ENCODE measurements around the gene RAI2. TPM values are rescaled to one million over a fixed set of nuclear protein-coding genes. Genes with fewer than 3 reads are reported as not detected.

Gene RAI2
- total RNA-seq, 1 donor from 2014 or later, result 0.27 TPM

DNA sequence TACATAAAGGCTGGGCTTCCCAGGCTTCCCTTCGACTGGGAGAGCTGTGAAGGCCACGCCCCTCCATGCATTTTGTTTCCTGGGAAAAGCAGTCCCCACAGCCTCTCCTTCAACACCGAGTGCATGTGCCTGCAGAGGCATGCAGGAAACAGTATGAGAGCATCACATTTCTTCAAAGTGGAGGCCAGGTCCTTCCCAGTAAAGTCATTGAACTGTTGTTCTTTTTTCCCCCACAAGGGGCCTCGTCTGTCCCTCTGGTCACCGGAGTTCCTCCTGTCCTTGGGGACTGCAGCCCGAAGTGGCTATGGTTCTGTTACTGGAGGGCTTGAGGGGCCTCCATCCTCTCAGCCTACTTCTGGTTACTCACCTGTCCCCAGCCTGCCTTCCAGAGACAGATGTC lies 56.0 kb downstream of the RAI2 start:
- DNase-seq (ENCODE audit: extremely low spot score, unreplicated experiment), result no peak
- Mint-ChIP-seq H3K27ac (ENCODE audit: unreplicated experiment) (no peak overlapping the region), H3K4me1 (ENCODE audit: unreplicated experiment) (no peaks in the 10 kb centered on the region), H3K36me3 (ENCODE audit: unreplicated experiment) (no peaks in the 10 kb centered on the region), H3K9me3 (ENCODE audit: unreplicated experiment) (no peaks in the 10 kb centered on the region), H3K27me3 (ENCODE audit: unreplicated experiment) (no peaks in the 10 kb centered on the region), H3K4me3 (ENCODE audit: unreplicated experiment) (no peak overlapping the region)
- no peak for TF ChIP-seq CTCF (IDR thresholded peaks at IDR 0.05)

DNA sequence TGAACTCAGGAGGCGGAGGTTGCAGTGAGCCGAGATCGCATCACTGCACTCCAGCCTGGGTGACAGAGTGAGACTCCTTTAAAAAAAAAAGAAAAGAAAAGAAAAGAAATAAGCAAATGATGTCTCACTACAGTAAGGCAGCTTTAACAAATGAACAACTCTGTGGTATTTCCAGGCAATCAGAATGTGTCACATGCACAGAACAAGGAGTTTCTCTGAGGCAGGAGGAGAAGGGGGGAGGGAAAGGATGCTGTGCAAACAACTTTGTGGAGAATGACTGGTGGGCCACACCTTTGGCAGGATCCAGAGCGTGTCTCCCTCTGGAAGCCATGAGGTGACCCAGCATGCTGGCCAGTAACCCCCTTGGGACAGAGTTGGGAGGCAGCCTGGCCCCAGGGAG lies 57.6 kb downstream of the RAI2 start:
- H3K4me1 Mint-ChIP-seq (ENCODE audit: unreplicated experiment), result no peaks in the 10 kb centered on the region
- no peaks in the 10 kb centered on the region for H3K27me3 Mint-ChIP-seq (ENCODE audit: unreplicated experiment)
- no peaks in the 10 kb centered on the region for H3K36me3 Mint-ChIP-seq (ENCODE audit: unreplicated experiment)
- H3K4me3 Mint-ChIP-seq (ENCODE audit: unreplicated experiment), result no peak overlapping the region
- TF ChIP-seq CTCF (IDR thresholded peaks at IDR 0.05), result no peak
- no peak for DNase-seq (ENCODE audit: extremely low spot score, unreplicated experiment)
- H3K9me3 Mint-ChIP-seq (ENCODE audit: unreplicated experiment), result no peaks in the 10 kb centered on the region
- no peak overlapping the region for H3K27ac Mint-ChIP-seq (ENCODE audit: unreplicated experiment)

GRCh38 chrX:17802756-17803155 lies 58.3 kb downstream of the RAI2 start:
- no peak overlapping the region for H3K27ac Mint-ChIP-seq (ENCODE audit: unreplicated experiment)
- H3K4me1 Mint-ChIP-seq (ENCODE audit: unreplicated experiment), result no peaks in the 10 kb centered on the region
- no peak overlapping the region for H3K4me3 Mint-ChIP-seq (ENCODE audit: unreplicated experiment)
- DNase-seq (ENCODE audit: extremely low spot score, unreplicated experiment), result no peak
- TF ChIP-seq CTCF (IDR thresholded peaks at IDR 0.05), result no peak
- no peaks in the 10 kb centered on the region for H3K36me3 Mint-ChIP-seq (ENCODE audit: unreplicated experiment)
- no peaks in the 10 kb centered on the region for H3K27me3 Mint-ChIP-seq (ENCODE audit: unreplicated experiment)
- no peaks in the 10 kb centered on the region for H3K9me3 Mint-ChIP-seq (ENCODE audit: unreplicated experiment)

DNA sequence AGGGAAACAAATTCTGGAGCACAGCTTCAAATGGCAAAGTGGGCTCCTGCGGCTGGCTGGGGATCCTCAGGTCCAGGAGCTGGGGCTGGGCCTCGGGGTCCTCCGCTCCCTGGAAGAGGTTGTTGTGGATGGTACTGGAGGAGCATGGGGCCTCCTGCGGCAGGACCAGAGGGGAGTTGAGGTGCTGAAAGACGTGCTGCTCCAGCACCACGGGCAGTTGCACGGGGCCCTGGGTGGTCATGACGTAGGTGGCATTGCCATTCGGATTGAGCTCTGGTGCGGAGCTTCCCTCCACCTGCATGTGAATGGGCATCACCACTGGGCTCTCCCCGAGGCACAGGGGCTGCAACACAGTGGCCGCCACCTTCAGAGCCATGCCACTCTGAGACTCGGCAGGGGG lies 59.7 kb downstream of the RAI2 start:
- DNase-seq (ENCODE audit: extremely low spot score, unreplicated experiment), result no peak
- H3K27me3 Mint-ChIP-seq (ENCODE audit: unreplicated experiment), result no peaks in the 10 kb centered on the region
- TF ChIP-seq CTCF (IDR thresholded peaks at IDR 0.05), result no peak
- H3K4me1 Mint-ChIP-seq (ENCODE audit: unreplicated experiment), result no peaks in the 10 kb centered on the region
- H3K27ac Mint-ChIP-seq (ENCODE audit: unreplicated experiment), result no peak overlapping the region
- H3K36me3 Mint-ChIP-seq (ENCODE audit: unreplicated experiment), result no peaks in the 10 kb centered on the region
- H3K4me3 Mint-ChIP-seq (ENCODE audit: unreplicated experiment), result no peak overlapping the region
- no peaks in the 10 kb centered on the region for H3K9me3 Mint-ChIP-seq (ENCODE audit: unreplicated experiment)

GRCh38 chrX:17798921-17799320 lies 62.2 kb downstream of the RAI2 start:
- Mint-ChIP-seq H3K27me3 (ENCODE audit: unreplicated experiment) (no peaks in the 10 kb centered on the region), H3K4me1 (ENCODE audit: unreplicated experiment) (no peaks in the 10 kb centered on the region), H3K9me3 (ENCODE audit: unreplicated experiment) (no peaks in the 10 kb centered on the region), H3K36me3 (ENCODE audit: unreplicated experiment) (no peaks in the 10 kb centered on the region), H3K4me3 (ENCODE audit: unreplicated experiment) (no peak overlapping the region), H3K27ac (ENCODE audit: unreplicated experiment) (no peak overlapping the region)
- TF ChIP-seq CTCF (IDR thresholded peaks at IDR 0.05), result no peak
- no peak for DNase-seq (ENCODE audit: extremely low spot score, unreplicated experiment)
